ENCODE results near the gene OSTC.

Gene OSTC

GRCh38 chr4:108635070-108635655, 15.2 kb upstream of the OSTC start:
- no peak overlapping the region for H3K27ac ChIP-seq
- peaks cover 51% of the 10 kb centered on the region for H3K36me3 ChIP-seq
- no peak overlapping the region for H3K4me3 ChIP-seq (ENCODE audit: low read depth in 1 of 2, low read length in 1 of 2)
- TF ChIP-seq CTCF (IDR thresholded peaks at IDR 0.05): no peak
- H3K27me3 ChIP-seq: no peaks in the 10 kb centered on the region
- H3K9me3 ChIP-seq: no peaks in the 10 kb centered on the region
- H3K4me1 ChIP-seq (ENCODE audit: control insufficient read depth in 1 of 2, insufficient read depth in 1 of 2, low read depth in 1 of 2, low read length in 1 of 2): no peaks in the 10 kb centered on the region

- no peak overlapping the region for H3K27ac ChIP-seq
- H3K9me3 ChIP-seq: no peaks in the 10 kb centered on the region
- no peaks in the 10 kb centered on the region for H3K27me3 ChIP-seq
- peaks cover 40% of the 10 kb centered on the region for H3K36me3 ChIP-seq
- H3K4me3 ChIP-seq (ENCODE audit: low read depth in 1 of 2, low read length in 1 of 2): no peak overlapping the region
- TF ChIP-seq CTCF (IDR thresholded peaks at IDR 0.05): no peak
- H3K4me1 ChIP-seq (ENCODE audit: control insufficient read depth in 1 of 2, insufficient read depth in 1 of 2, low read depth in 1 of 2, low read length in 1 of 2): no peaks in the 10 kb centered on the region
Observed at GRCh38 chr4:108636246-108636645, 14.2 kb upstream of the OSTC start.

- no peak overlapping the region for H3K4me3 ChIP-seq (ENCODE audit: low read depth in 1 of 2, low read length in 1 of 2)
- peaks cover 27% of the 10 kb centered on the region for H3K36me3 ChIP-seq
- no peak for TF ChIP-seq CTCF (IDR thresholded peaks at IDR 0.05)
- no peaks in the 10 kb centered on the region for H3K27me3 ChIP-seq
- no peaks in the 10 kb centered on the region for H3K4me1 ChIP-seq (ENCODE audit: control insufficient read depth in 1 of 2, insufficient read depth in 1 of 2, low read depth in 1 of 2, low read length in 1 of 2)
- no peak overlapping the region for H3K27ac ChIP-seq
- H3K9me3 ChIP-seq: no peaks in the 10 kb centered on the region
Observed at GRCh38 chr4:108637856-108638255, 12.5 kb upstream of the OSTC start.

GRCh38 chr4:108644237-108644636, 6.2 kb upstream of the OSTC start:
- Histone ChIP-seq H3K4me3 (ENCODE audit: low read depth in 1 of 2, low read length in 1 of 2) (no peak overlapping the region), H3K27ac (no peak overlapping the region), H3K4me1 (ENCODE audit: control insufficient read depth in 1 of 2, insufficient read depth in 1 of 2, low read depth in 1 of 2, low read length in 1 of 2) (no peaks in the 10 kb centered on the region), H3K9me3 (no peaks in the 10 kb centered on the region), H3K36me3 (no peaks in the 10 kb centered on the region), H3K27me3 (no peaks in the 10 kb centered on the region)
- no peak for TF ChIP-seq CTCF (IDR thresholded peaks at IDR 0.05)

- H3K27ac ChIP-seq: no peak overlapping the region
- H3K27me3 ChIP-seq: no peaks in the 10 kb centered on the region
- H3K9me3 ChIP-seq: no peaks in the 10 kb centered on the region
- H3K4me1 ChIP-seq (ENCODE audit: control insufficient read depth in 1 of 2, insufficient read depth in 1 of 2, low read depth in 1 of 2, low read length in 1 of 2): peaks cover 17 to 19% of the 10 kb centered on the region in 2 experiments
- no peaks in the 10 kb centered on the region for H3K36me3 ChIP-seq
- TF ChIP-seq CTCF (IDR thresholded peaks at IDR 0.05): no peak
- H3K4me3 ChIP-seq (ENCODE audit: low read depth in 1 of 2, low read length in 1 of 2): no peak overlapping the region
Observed at GRCh38 chr4:108646706-108647105, 3.7 kb upstream of the OSTC start.

GRCh38 chr4:108649863-108650211, 562 bp upstream of the OSTC start:
- H3K27ac ChIP-seq: peak overlapping the region; percentile 78

More at GRCh38 chr4:108649863-108650211, 562 bp upstream of the OSTC start:
- Histone ChIP-seq H3K4me1 (ENCODE audit: control insufficient read depth in 1 of 2, insufficient read depth in 1 of 2, low read depth in 1 of 2, low read length in 1 of 2) (peaks cover 18 to 20% of the 10 kb centered on the region in 2 experiments), H3K4me3 (ENCODE audit: low read depth in 1 of 2, low read length in 1 of 2) (peak overlapping the region; percentile 71 to 82), H3K9me3 (no peaks in the 10 kb centered on the region), H3K36me3 (no peaks in the 10 kb centered on the region), H3K27me3 (no peaks in the 10 kb centered on the region)
- no peak for TF ChIP-seq CTCF (IDR thresholded peaks at IDR 0.05)

Data from neutrophil (primary cell).